Iris pigment epithelial cell (primary cell): ENCODE measurements around the gene MPPED1.

Experiments used
- DNase-seq: peaks from one replicate; pipeline ENCODE4 v3.0.0-alpha.2; 2011; ENCODE audit warnings: low read depth

Gene MPPED1

DNA sequence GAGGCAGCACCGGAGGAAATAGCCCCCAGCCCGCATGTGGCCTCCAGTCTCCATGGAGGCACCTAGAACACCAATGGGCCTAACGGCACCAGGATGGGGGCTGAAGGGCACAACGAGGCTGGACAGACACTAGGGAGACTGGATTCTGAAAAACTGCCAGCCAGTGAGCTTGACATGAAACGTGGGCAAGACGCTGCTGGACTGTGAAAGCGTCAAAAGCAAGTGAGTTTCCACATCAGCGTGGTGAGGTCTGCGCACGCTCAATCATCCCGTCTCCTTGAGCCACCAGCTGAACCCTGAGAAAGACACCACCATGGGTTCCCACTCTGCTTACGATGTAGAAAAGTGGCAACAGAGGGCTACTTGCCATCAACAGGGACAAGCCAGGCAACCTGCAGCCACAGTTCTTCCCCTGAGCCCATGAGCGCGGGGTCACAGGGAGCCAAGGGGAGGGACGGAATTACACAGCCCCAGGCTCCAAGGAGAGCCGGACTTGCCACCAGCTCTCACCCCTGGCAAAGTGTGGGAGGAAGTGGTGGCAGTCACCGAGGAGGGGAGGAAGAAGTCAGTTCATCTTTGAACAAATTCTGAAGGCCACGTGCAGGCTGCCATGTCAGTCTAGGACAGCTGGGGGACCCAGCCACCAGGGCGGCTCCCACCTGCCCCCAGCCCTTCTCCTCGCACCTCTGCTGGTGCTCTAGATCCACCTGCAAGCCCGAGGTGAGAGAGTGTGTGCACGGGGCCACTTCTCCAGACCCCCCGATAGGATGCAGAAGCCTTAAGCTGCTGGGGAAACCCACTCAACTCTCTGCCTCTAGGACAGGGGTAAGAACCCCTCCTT, 131.1 kb downstream of the MPPED1 start:
- no peak for DNase-seq

DNA sequence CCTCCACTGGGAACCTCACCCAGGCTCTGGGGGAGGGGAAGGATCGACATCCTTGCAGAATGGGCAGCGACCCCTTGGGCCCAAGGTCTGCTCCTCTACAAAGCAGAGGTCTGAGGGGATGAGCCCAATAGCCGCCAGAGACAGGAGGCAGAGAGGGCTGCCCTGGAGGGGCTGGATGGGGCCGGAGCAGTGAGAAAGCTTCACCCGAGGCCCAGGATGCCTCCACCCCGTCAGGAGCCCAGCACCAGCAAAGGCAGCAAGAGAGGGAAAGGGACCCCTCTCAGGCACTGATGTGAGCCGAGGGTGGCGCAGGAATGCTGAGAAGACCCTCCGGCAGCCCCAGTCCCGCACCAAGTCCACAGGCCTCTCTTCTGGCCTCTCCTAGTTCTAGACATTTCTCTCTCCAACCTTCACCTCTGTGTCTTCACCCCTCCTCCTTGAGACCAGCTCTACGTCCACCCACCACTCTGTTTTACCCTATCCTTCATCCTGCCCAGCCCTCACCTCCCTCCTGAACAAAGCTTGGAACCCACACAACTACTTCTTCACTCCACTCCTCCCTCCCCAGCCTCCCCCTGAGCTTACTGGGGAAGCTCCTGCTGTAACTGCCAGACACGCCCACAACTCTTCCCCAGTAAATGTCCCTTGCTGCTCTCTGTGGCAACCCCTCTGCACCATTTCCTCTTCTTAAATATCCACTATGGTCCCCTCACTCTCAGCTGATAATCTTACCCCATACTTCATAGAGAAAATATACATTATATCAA, 131.9 kb downstream of the MPPED1 start:
- no peak for DNase-seq

DNA sequence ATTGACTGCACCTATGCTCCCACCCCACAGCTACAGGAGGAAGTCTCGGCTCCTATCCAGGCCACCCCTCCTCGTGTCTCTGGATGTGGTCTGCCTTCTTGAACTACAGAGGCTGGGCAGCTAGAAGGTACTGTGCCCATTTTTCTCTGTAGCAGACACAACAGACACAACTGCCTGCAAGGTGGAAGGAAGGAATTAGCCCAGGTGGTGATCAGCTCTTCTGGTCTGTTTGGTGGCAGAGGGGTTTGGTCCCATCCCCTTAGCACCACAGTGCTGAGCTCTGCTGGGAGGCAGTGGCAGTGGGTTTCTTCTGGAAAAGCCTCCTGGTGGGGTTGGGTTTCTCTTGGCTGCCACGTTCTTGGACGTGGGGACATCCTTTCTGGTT, 132.5 kb downstream of the MPPED1 start:
- no peak for DNase-seq

DNA sequence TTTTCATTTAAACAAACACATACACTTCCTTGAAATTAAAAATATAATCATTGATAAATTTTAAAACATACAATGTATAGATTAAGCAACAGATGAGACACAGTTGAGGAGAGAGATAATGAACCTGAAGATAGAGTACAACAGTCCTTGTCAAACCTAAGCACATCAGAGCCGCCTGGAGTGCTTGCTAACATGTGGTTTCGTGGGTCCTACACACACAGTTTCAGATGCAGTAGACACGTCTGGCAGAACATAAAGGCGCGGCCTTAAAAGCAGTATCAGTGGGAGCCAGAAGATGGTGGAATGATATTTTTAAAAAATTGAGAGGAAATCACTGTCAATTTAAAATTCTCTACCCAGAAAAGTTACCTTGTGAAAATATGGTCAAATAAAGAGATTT, 134.4 kb downstream of the MPPED1 start:
- DNase-seq = no peak

DNA sequence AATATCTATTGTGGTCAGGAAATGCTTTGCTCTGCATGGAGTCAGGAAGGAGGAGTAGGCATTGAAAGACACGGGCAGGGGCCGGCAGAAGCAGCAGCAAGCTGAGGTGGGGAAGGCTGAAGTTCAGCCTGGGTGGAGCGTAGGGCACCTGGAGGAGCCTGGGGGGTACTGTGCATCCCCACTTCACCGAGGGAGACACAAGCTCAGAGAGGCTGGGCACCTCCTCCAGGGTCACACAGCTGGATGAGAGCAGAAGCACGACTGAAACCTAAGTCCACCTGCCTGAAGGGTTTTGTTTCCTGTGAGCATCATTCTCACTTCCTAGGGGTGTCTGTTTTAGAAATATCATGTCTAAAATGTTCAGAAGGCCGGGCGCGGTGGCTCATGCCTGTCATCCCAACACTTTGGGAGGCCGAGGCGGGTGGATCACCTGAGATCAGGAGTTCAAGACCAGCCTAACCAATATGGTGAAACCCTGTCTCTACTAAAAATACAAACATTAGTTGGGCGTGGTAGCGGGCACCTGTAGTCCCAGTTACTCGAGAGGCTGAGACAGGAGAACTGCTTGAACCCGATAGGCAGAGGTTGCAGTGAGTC, 138.3 kb downstream of the MPPED1 start:
- DNase-seq = no peak

DNA sequence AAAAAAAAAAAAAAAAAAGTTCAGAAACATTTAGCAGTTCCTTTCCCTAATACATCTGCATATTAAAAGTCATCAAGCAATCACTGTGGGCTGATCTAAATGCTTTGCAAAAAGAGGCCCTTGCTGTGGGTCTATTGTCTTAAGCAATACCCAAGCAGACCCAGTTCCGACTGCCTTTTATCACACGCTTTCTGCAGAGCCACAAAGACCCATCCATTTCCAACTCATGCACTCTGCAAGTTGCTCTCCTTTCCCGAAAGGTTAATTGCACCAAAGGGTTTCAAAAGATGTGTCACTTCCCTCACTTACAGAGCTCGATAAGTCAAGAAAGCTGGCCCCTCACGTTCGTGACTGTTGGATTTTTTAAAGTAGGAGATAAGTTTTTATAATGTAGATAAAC, 138.9 kb downstream of the MPPED1 start:
- no peak for DNase-seq

DNA sequence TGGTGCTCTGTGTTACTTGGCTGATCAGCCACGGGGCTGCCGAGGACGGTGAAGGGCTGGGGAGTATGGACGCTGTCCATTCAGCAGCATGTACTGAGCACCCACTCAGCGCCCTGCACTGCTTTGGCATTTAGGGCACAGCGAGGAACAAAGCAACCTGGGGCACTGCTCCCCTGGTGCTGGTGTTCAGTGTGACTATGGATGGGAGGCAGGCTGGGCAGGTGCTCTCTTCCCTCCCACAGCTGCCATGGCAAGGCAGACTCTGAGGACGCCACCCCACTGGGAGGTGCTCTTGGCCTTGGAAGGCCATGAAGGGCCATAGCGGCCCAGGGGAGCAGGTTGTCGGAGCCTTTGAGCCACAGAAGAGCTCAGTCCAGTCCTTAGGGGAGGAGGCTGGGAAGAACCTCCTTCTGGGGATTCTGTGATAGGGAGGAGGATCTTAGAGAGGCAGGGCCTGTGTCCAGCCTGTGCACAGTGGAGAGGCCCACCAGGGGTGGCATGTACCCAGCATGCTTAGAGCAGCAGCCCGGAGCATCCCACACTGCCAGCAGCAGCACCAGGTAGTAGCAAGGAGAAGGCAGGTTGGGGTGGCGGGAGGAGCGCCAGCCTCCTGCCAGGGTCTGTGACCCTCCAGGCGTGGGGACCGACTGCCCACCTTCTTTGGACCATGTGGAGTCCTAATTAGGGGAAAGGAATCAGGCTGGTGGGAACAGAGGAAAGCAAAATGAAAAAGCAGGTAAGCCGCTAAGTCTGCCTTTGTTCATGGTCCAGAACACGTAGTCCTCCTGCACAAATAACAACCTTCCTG, 141.8 kb downstream of the MPPED1 start:
- DNase-seq = no peak

DNA sequence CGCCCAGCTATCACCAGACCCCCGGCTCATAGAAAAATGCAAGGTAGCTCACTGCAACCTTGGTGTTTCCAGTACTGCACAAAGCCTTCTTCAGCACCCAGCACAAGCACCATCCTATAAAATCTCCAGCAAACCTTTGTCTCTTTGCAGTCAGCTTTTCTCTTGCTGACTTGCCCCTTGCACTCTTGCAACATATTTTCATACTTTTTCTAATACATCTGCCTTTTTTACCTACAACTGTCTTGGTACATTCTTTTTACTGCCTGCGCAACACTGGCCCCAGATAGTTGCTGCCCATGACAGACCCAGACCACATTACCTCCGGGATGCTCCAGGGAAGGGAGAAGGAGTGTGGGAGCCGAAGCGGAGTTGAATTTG, 142.4 kb downstream of the MPPED1 start:
- DNase-seq = no peak

DNA sequence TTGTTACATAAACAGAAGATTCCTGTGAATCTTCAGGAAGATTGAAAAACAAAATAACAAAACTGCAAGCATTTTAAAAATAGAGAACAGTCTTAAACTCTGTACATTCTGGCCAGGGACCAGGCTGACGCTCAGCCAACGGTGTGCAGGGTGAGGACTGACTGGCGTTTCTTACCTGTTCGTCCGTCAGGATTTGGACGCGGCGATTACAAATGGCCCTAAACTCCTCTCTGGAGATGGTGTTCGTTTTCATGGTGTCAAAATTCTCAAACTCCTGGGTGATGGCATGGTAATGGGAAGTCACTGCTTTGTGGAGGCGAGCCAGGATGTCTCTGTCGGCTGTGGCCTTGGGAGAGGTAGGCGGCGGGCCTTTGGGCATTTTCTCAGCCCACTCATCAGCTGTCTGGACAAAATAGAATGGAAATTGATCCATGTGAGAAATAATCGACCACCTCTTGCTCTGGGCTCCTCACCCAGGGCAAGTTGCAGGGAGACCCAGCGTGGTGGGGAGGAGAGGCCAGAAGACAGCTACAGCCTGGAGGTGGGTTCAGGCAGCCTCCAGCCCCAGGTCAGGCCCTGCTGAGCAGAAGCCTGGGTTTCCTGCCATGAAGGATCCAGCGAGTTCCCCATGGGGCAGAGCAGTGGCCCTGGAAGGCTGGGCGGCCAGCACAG, 143.0 kb downstream of the MPPED1 start:
- no peak for DNase-seq

DNA sequence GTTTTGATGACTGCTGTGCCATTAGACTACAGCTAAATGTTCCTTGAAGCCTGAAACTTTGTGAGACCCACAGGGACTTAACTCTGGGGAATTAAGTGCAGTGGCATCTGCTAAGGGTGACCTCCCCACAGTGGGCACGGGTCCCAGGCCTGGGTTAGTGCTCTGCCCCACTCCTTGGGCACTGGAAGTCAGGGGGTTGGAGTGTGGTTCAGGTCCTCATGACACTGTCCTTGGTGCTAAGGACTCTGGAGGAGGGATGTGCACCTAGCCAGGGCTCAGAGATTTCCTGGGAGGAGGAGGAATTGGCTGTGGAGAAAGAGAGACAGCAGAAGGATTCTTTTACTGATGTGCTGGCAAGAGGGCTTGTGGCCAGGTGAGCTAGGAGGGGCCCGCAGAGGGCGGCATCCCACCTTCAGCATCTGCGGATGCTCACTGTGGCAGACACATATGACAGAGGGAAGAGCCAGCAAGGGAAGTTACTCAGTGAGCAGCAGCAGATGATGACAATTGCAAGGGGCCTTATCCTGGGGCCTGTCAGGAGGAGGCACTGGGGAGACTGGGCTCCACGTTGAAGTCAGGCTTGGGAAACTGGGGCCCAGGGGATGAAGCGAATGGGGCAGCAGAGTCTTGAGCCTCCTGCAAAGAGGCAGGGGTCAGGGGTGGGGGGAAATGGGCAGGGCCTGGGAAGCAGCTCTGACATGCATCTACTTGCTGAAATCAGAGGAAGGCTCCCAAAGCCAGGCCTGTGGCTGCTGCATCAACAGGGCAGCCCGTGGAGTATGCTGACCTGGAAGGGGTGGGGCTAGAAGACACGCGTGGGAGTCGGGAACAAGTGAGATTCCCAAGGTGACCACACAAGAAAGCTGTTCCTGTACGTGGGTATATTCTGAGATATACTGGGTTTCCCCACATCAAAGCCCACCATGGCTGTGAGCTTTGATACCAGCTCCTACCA, 144.0 kb downstream of the MPPED1 start:
- DNase-seq = no peak
